Measurements from ENCODE around the gene WDR70. TPM values are rescaled to one million over a fixed set of nuclear protein-coding genes. Genes with fewer than 3 reads are reported as not detected.

Gene WDR70
- polyA plus RNA-seq, 1 of the 3 experiments (the other 2 are of a cell fraction): 14.2 TPM

- 76% methylated on average over 5 of the region's 5 CpGs for WGBS (ENCODE audit: low lambda C conversion rate)
- Histone ChIP-seq H3K36me3 (replicated peaks in 1 of 2; ENCODE audit: control insufficient read depth in 1 of 2, insufficient read depth in 2 of 2, low read length in 1 of 2) (peaks cover 3 to 5% of the 10 kb centered on the region in 2 experiments), H2AFZ (ENCODE audit: low read depth) (no peak overlapping the region), H3K9me3 (peaks cover 4% of the 10 kb centered on the region; the same call in 1 of the 2 replicates), H3K9ac (no peak overlapping the region), H3K27ac (ENCODE audit: low read depth in 2 of 2, low read length in 1 of 2) (peak overlapping the region in 1 of 2 experiments; percentile 62; a peak in 2 of 4 replicates), H3K79me2 (ENCODE audit: insufficient read depth) (no peaks in the 10 kb centered on the region), H3K9me2 (no peaks in the 10 kb centered on the region), H3K4me2 (peak overlapping the region; percentile 34; the same call in 1 of the 2 replicates), H3K4me1 (ENCODE audit: control insufficient read depth in 1 of 2, insufficient read depth in 2 of 2, low read depth in 1 of 2, low read length in 1 of 2) (peaks cover 0 to 8% of the 10 kb centered on the region in 2 experiments; a peak in 1 of 4 replicates), H4K20me1 (ENCODE audit: insufficient read depth) (no peaks in the 10 kb centered on the region), H3K4me3 (ENCODE audit: low read depth in 2 of 2, low read length in 1 of 2) (no peak overlapping the region), H3F3A (replicated peaks; ENCODE audit: insufficient read depth) (peaks cover 19% of the 10 kb centered on the region), H3K27me3 (ENCODE audit: insufficient read depth) (no peaks in the 10 kb centered on the region)
- TF ChIP-seq JUND (IDR thresholded peaks at IDR 0.05) (peak; percentile 52; the same call in 1 of the 2 replicates), EP300 (IDR thresholded peaks at IDR 0.05; ENCODE audit: borderline replicate concordance in 1 of 2, low read depth in 1 of 2, low read length in 1 of 2) (peak in 1 of 2 experiments; percentile 11; a peak in 1 of 4 replicates), NFIC (IDR thresholded peaks at IDR 0.05; ENCODE audit: borderline replicate concordance) (peak; percentile 69; the same call in 1 of the 2 replicates), RCOR1 (IDR thresholded peaks at IDR 0.05; ENCODE audit: low read length) (no peak), FOSL2 (IDR thresholded peaks at IDR 0.05; ENCODE audit: borderline replicate concordance, low read depth) (peak; percentile 55; the same call in 1 of the 2 replicates)
- ChIA-PET POLR2A (no interaction called here), CTCF (interaction anchor here (0.9 kb wide), 1 partner anchor 27 kb away, joined by 3 read pairs; no protein-coding TSS in a partner anchor)
- no peak for DNase-seq
Measured at GRCh38 chr5:37696190-37697021, 317.3 kb downstream of the WDR70 start.

DNA sequence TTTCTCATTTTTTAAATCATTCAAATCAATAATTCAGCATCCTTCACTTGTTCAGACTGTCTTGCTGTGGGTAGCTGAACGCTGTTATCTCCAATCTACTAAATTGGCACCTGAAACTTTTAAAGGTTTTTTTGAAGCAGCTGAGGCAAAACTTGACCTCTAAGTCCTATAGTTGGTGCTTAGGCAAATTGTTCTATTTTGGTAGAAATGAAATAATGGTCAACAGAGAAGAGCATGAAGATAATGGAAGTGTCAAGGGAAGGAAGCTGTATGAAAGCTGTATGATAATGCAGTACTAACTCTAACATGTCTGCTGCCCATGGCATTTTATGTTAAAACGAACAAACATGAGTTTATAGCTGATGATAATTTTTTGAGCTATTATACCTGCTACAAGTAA, 322.8 kb downstream of the WDR70 start:
- Histone ChIP-seq H2AFZ (ENCODE audit: low read depth) (no peak overlapping the region), H3K27ac (ENCODE audit: low read depth in 2 of 2, low read length in 1 of 2) (no peak overlapping the region), H3K9me3 (no peaks in the 10 kb centered on the region), H3K36me3 (replicated peaks in 1 of 2; ENCODE audit: control insufficient read depth in 1 of 2, insufficient read depth in 2 of 2, low read length in 1 of 2) (peaks cover 3 to 5% of the 10 kb centered on the region in 2 experiments), H4K20me1 (ENCODE audit: insufficient read depth) (no peaks in the 10 kb centered on the region), H3K79me2 (ENCODE audit: insufficient read depth) (no peaks in the 10 kb centered on the region; the same call in 1 of the 2 replicates), H3K9ac (no peak overlapping the region), H3K27me3 (ENCODE audit: insufficient read depth) (no peaks in the 10 kb centered on the region), H3K4me3 (ENCODE audit: low read depth in 2 of 2, low read length in 1 of 2) (no peak overlapping the region), H3F3A (replicated peaks; ENCODE audit: insufficient read depth) (peaks cover 19% of the 10 kb centered on the region), H3K9me2 (no peaks in the 10 kb centered on the region), H3K4me2 (no peak overlapping the region), H3K4me1 (ENCODE audit: control insufficient read depth in 1 of 2, insufficient read depth in 2 of 2, low read depth in 1 of 2, low read length in 1 of 2) (peaks cover 0 to 18% of the 10 kb centered on the region in 2 experiments; a peak in 1 of 4 replicates)
- 46% methylated on average over 2 of the region's 2 CpGs for WGBS (ENCODE audit: low lambda C conversion rate)
- DNase-seq: no peak
- TF ChIP-seq TEAD4 (IDR thresholded peaks at IDR 0.05; ENCODE audit: borderline replicate concordance, insufficient read depth) (no peak), PBX3 (IDR thresholded peaks at IDR 0.05) (no peak), NRF1 (IDR thresholded peaks at IDR 0.05; ENCODE audit: low read depth, low read length) (no peak), RXRA (IDR thresholded peaks at IDR 0.05; ENCODE audit: borderline replicate concordance, low read depth) (no peak), GABPA (IDR thresholded peaks at IDR 0.05; ENCODE audit: low read depth) (no peak), FOSL2 (IDR thresholded peaks at IDR 0.05; ENCODE audit: borderline replicate concordance, low read depth) (no peak), POLR2AphosphoS5 (IDR thresholded peaks at IDR 0.05; ENCODE audit: low read depth, low read length) (no peak), MXI1 (IDR thresholded peaks at IDR 0.05; ENCODE audit: low read depth, low read length) (no peak), RFX5 (IDR thresholded peaks at IDR 0.05; ENCODE audit: low read length) (no peak), FOXJ3 (CRISPR knock-in tag; IDR thresholded peaks at IDR 0.05) (no peak), MEF2A (IDR thresholded peaks at IDR 0.05; ENCODE audit: borderline replicate concordance, low read depth) (no peak), FOXM1 (IDR thresholded peaks at IDR 0.05; ENCODE audit: low read depth) (no peak), TCF12 (IDR thresholded peaks at IDR 0.05) (no peak)
- TF ChIP-seq, protein P1, sequence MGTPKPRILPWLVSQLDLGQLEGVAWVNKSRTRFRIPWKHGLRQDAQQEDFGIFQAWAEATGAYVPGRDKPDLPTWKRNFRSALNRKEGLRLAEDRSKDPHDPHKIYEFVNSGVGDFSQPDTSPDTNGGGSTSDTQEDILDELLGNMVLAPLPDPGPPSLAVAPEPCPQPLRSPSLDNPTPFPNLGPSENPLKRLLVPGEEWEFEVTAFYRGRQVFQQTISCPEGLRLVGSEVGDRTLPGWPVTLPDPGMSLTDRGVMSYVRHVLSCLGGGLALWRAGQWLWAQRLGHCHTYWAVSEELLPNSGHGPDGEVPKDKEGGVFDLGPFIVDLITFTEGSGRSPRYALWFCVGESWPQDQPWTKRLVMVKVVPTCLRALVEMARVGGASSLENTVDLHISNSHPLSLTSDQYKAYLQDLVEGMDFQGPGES (IDR thresholded peaks at IDR 0.05; ENCODE audit: low read depth, low read length): no peak
- TF ChIP-seq, protein P2, sequence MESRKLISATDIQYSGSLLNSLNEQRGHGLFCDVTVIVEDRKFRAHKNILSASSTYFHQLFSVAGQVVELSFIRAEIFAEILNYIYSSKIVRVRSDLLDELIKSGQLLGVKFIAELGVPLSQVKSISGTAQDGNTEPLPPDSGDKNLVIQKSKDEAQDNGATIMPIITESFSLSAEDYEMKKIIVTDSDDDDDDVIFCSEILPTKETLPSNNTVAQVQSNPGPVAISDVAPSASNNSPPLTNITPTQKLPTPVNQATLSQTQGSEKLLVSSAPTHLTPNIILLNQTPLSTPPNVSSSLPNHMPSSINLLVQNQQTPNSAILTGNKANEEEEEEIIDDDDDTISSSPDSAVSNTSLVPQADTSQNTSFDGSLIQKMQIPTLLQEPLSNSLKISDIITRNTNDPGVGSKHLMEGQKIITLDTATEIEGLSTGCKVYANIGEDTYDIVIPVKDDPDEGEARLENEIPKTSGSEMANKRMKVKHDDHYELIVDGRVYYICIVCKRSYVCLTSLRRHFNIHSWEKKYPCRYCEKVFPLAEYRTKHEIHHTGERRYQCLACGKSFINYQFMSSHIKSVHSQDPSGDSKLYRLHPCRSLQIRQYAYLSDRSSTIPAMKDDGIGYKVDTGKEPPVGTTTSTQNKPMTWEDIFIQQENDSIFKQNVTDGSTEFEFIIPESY (IDR thresholded peaks at IDR 0.05; ENCODE audit: borderline replicate concordance, low read depth): no peak
- ChIA-PET POLR2A (no interaction called here), CTCF (no interaction called here)
